Trophoblast cell (in vitro differentiated cells and primary cell): ENCODE data around the gene ATXN2L.

Source experiments
- DNase-seq, 2 donors: peaks; one replicate each; pipeline ENCODE4 v3.0.0-alpha.2; 2016
- H2AFZ ChIP-seq: 2 replicates; pipeline ENCODE4 v1.6.1; 2013; ENCODE audit warnings: low read length, moderate library complexity, mild to moderate bottlenecking; ENCODE audit not compliant: insufficient read depth, poor library complexity
- H2AK5ac ChIP-seq: 2 replicates; pipeline ENCODE4 v1.6.1; 2013; ENCODE audit warnings: mild to moderate bottlenecking, low read length
- H2BK120ac ChIP-seq: 2 replicates; pipeline ENCODE4 v1.6.1; 2013; ENCODE audit warnings: low read length, mild to moderate bottlenecking, moderate library complexity; ENCODE audit not compliant: insufficient read depth, poor library complexity
- H2BK12ac ChIP-seq: 2 replicates; pipeline ENCODE4 v1.6.1; 2013; ENCODE audit warnings: mild to moderate bottlenecking, low read length, moderate library complexity
- H2BK5ac ChIP-seq: 2 replicates; pipeline ENCODE4 v1.6.1; 2013; ENCODE audit warnings: low read length, low read depth, moderate library complexity, mild to moderate bottlenecking; ENCODE audit not compliant: poor library complexity
- H3K14ac ChIP-seq: 2 replicates; pipeline ENCODE4 v1.6.1; 2013; ENCODE audit warnings: mild to moderate bottlenecking, low read length
- H3K18ac ChIP-seq: 2 replicates; pipeline ENCODE4 v1.6.1; 2013; ENCODE audit warnings: mild to moderate bottlenecking, low read length
- H3K23ac ChIP-seq: 2 replicates; pipeline ENCODE4 v1.6.1; 2013; ENCODE audit warnings: low read length
- H3K27ac ChIP-seq: 2 replicates; pipeline ENCODE4 v1.5.1; 2013; ENCODE audit warnings: low read depth, mild to moderate bottlenecking, inconsistent platforms, low read length, moderate library complexity
- H3K27me3 ChIP-seq: 2 replicates; pipeline ENCODE4 v1.6.1; 2013; ENCODE audit warnings: inconsistent platforms, mild to moderate bottlenecking, low read length, moderate library complexity; ENCODE audit not compliant: insufficient read depth
- H3K36me3 ChIP-seq, 2 experiments: 1 replicate in 1 of 2; 2 replicates in 1 of 2; pipeline ENCODE4 v1.6.1; 2013; ENCODE audit warnings: low read length in 2 of 2, mild to moderate bottlenecking in 2 of 2, moderate library complexity in 1 of 2; ENCODE audit not compliant: insufficient read depth in 2 of 2, control insufficient read depth in 1 of 2
- H3K4ac ChIP-seq: 2 replicates; pipeline ENCODE4 v1.6.1; 2013; ENCODE audit warnings: low read depth, mild to moderate bottlenecking, low read length, moderate library complexity
- H3K4me1 ChIP-seq, 2 experiments: 1 replicate in 1 of 2; 2 replicates in 1 of 2; pipeline ENCODE4 v1.6.1; 2013; ENCODE audit warnings: low read length in 2 of 2, mild to moderate bottlenecking in 2 of 2, moderate library complexity in 1 of 2; ENCODE audit not compliant: insufficient read depth in 2 of 2, control insufficient read depth in 1 of 2
- H3K4me2 ChIP-seq: 2 replicates; pipeline ENCODE4 v1.6.1; 2013; ENCODE audit warnings: inconsistent platforms, mild to moderate bottlenecking, low read length, moderate library complexity
- H3K4me3 ChIP-seq: 2 replicates; pipeline ENCODE4 v1.5.1; 2013; ENCODE audit warnings: mild to moderate bottlenecking, low read depth, low read length, inconsistent platforms
- H3K79me1 ChIP-seq: one replicate; pipeline ENCODE4 v1.6.1; 2013; ENCODE audit warnings: low read length
- H3K79me2 ChIP-seq: 2 replicates; pipeline ENCODE4 v1.6.1; 2013; ENCODE audit warnings: low read length, mild to moderate bottlenecking; ENCODE audit not compliant: control insufficient read depth, insufficient read depth, poor library complexity
- H3K9ac ChIP-seq: 2 replicates; pipeline ENCODE4 v1.6.1; 2013; ENCODE audit warnings: mild to moderate bottlenecking, low read length
- H3K9me3 ChIP-seq: 2 replicates; pipeline ENCODE4 v1.6.1; 2013; ENCODE audit warnings: low read depth, mild to moderate bottlenecking, control low read depth, inconsistent platforms, low read length; ENCODE audit not compliant: insufficient read depth
- H4K12ac ChIP-seq: 2 replicates; pipeline ENCODE4 v1.6.1; 2013; ENCODE audit warnings: low read depth, mild to moderate bottlenecking, low read length, moderate library complexity
- H4K8ac ChIP-seq: 2 replicates; pipeline ENCODE4 v1.6.1; 2013; ENCODE audit warnings: low read depth, mild to moderate bottlenecking, low read length, moderate library complexity
- H4K91ac ChIP-seq: one replicate; pipeline ENCODE4 v1.6.1; 2013; ENCODE audit warnings: low read depth, mild to moderate bottlenecking, low read length, moderate library complexity
- WGBS: extraction: QIAGEN DNeasy Blood & Tissue Kit; methylation state at CpG from one replicate; pipeline ENCODE4 v1.1.7; 2013; ENCODE audit warnings: missing lambda C conversion rate; ENCODE audit not compliant: insufficient read length, insufficient coverage; ENCODE audit errors: extremely low coverage; 5-methylcytosine and 5-hydroxymethylcytosine counted together

The ATXN2L gene

DNA sequence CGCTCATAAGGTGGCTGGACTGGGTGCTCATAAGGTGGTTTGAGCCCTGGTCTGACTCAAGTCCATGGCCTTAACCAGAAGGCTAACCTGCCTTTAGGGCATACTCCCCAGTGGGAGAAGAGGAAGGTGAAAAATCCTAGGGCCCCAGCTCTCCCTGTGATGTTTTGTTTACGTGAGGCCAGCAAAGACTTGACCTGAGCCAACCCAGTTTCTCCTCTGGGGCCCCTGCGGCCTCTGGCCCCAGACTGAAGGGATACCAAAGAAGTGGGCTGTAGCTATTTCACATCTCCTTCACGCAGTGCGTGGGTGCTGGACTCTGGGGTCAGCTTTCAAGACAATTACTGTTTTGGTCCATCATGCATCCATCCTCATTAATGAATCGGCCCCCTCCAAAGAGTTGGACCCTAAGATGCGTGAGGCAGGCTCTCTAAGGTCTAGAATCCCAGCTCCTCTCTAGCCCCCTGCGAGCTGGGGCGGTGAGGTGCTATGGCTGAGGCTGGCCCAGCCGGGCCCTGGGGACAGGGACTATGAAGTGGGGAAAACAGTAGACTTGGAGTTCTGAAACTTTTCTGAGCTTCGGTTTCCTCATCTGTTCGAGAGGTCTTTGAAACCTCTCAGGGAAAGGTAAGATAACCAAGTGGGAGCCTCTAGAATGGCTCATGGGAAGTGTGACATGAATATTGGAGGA, 42.3 kb downstream of the ATXN2L start:
- Histone ChIP-seq H2BK120ac (no peak overlapping the region), H3K4me2 (peak overlapping the region; percentile 81), H3K9ac (no peak overlapping the region), H3K27ac (no peak overlapping the region), H3K4me3 (no peak overlapping the region), H3K14ac (no peak overlapping the region), H4K91ac (no peak overlapping the region), H3K79me1 (peaks cover 6% of the 10 kb centered on the region), H4K12ac (no peak overlapping the region), H2BK5ac (no peak overlapping the region), H4K8ac (no peak overlapping the region), H2AK5ac (no peak overlapping the region), H3K23ac (no peak overlapping the region), H2AFZ (no peak overlapping the region), H3K36me3 (peaks cover 35 to 38% of the 10 kb centered on the region in 2 experiments), H2BK12ac (no peak overlapping the region), H3K79me2 (peaks cover 10% of the 10 kb centered on the region), H3K9me3 (no peaks in the 10 kb centered on the region), H3K4ac (peak overlapping the region; percentile 90), H3K4me1 (peaks cover 4% of the 10 kb centered on the region in 2 experiments), H3K18ac (peak overlapping the region; percentile 40), H3K27me3 (no peaks in the 10 kb centered on the region)
- peak in 1 of 2 donors; percentile 39 for DNase-seq
- WGBS: no CpG with 5 or more reads among the region's 12 CpGs

- no peak overlapping the region for H2BK5ac ChIP-seq
- H3K9me3 ChIP-seq: no peaks in the 10 kb centered on the region
- no peaks in the 10 kb centered on the region for H3K27me3 ChIP-seq
- no peak overlapping the region for H3K14ac ChIP-seq
- H2BK120ac ChIP-seq: no peak overlapping the region
- H4K12ac ChIP-seq: no peak overlapping the region
- H2AFZ ChIP-seq: no peak overlapping the region
- no peak overlapping the region for H3K27ac ChIP-seq
- H3K4me1 ChIP-seq: peaks cover 4% of the 10 kb centered on the region in 2 experiments
- no peak overlapping the region for H2AK5ac ChIP-seq
- WGBS: no CpG with 5 or more reads among the region's 32 CpGs
- no peak overlapping the region for H3K18ac ChIP-seq
- H3K79me2 ChIP-seq: peaks cover 10% of the 10 kb centered on the region
- H3K79me1 ChIP-seq: peaks cover 6% of the 10 kb centered on the region
- DNase-seq: no peak
- no peak overlapping the region for H3K4me2 ChIP-seq
- no peak overlapping the region for H4K8ac ChIP-seq
- no peak overlapping the region for H3K23ac ChIP-seq
- H3K9ac ChIP-seq: no peak overlapping the region
- no peak overlapping the region for H2BK12ac ChIP-seq
- H4K91ac ChIP-seq: no peak overlapping the region
- H3K4me3 ChIP-seq: no peak overlapping the region
- peaks cover 41 to 44% of the 10 kb centered on the region in 2 experiments for H3K36me3 ChIP-seq
- H3K4ac ChIP-seq: peak overlapping the region; percentile 25
Measured at GRCh38 chr16:28865722-28866453, 43.1 kb downstream of the ATXN2L start.

- Histone ChIP-seq H3K23ac (no peak overlapping the region), H3K4me3 (no peak overlapping the region), H4K8ac (no peak overlapping the region), H2BK120ac (no peak overlapping the region), H4K91ac (no peak overlapping the region), H3K27me3 (no peaks in the 10 kb centered on the region), H3K4ac (no peak overlapping the region), H3K9me3 (no peaks in the 10 kb centered on the region), H3K27ac (no peak overlapping the region), H3K79me1 (peaks cover 6% of the 10 kb centered on the region), H2BK5ac (no peak overlapping the region), H4K12ac (peak overlapping the region; percentile 4), H2AK5ac (no peak overlapping the region), H3K18ac (no peak overlapping the region), H2AFZ (no peak overlapping the region), H3K4me1 (peaks cover 4% of the 10 kb centered on the region in 2 experiments), H3K36me3 (peaks cover 47 to 48% of the 10 kb centered on the region in 2 experiments), H2BK12ac (no peak overlapping the region), H3K4me2 (no peak overlapping the region), H3K9ac (no peak overlapping the region), H3K79me2 (peaks cover 10% of the 10 kb centered on the region), H3K14ac (no peak overlapping the region)
- no peak for DNase-seq
- WGBS: no CpG with 5 or more reads among the region's 17 CpGs
Measured at GRCh38 chr16:28866454-28866804, 43.6 kb downstream of the ATXN2L start.

GRCh38 chr16:28867241-28867640, 44.4 kb downstream of the ATXN2L start:
- H3K36me3 ChIP-seq: peaks cover 54 to 56% of the 10 kb centered on the region in 2 experiments
- H3K9me3 ChIP-seq: no peaks in the 10 kb centered on the region
- no peak overlapping the region for H3K4me2 ChIP-seq
- no peak overlapping the region for H2BK5ac ChIP-seq
- DNase-seq: peak; percentile 29 to 48
- H2AFZ ChIP-seq: no peak overlapping the region
- no peak overlapping the region for H3K4ac ChIP-seq
- H2AK5ac ChIP-seq: no peak overlapping the region
- H4K12ac ChIP-seq: no peak overlapping the region
- no peak overlapping the region for H3K27ac ChIP-seq
- H3K18ac ChIP-seq: no peak overlapping the region
- H3K4me3 ChIP-seq: no peak overlapping the region
- H3K23ac ChIP-seq: no peak overlapping the region
- H3K27me3 ChIP-seq: no peaks in the 10 kb centered on the region
- H2BK120ac ChIP-seq: no peak overlapping the region
- peaks cover 4% of the 10 kb centered on the region in 2 experiments for H3K4me1 ChIP-seq
- H3K9ac ChIP-seq: no peak overlapping the region
- no peak overlapping the region for H3K14ac ChIP-seq
- H3K79me1 ChIP-seq: peaks cover 6% of the 10 kb centered on the region
- WGBS: no CpG with 5 or more reads among the region's 13 CpGs
- H3K79me2 ChIP-seq: peaks cover 10% of the 10 kb centered on the region
- H4K8ac ChIP-seq: no peak overlapping the region
- no peak overlapping the region for H4K91ac ChIP-seq
- no peak overlapping the region for H2BK12ac ChIP-seq
